Lower leg skin (tissue), 4 donors: ENCODE measurements around the gene EYS. TPM values are rescaled to one million over a fixed set of nuclear protein-coding genes. Genes with fewer than 3 reads are reported as not detected.

Experiments
- DNase-seq, 2 donors: peaks; one replicate each; pipeline ENCODE4 v3.0.0-alpha.2; 2019; ENCODE audit warnings: low spot score in 2 of 2
- H3K4me3 ChIP-seq: fragments of 200-600 bp; sonication (generic); 2 replicates; pipeline ENCODE4 v1.5.1; 2017; ENCODE audit warnings: mild to moderate bottlenecking, low read depth; ENCODE audit not compliant: poor library complexity, severe bottlenecking
- CTCF ChIP-seq, 3 donors: fragments of 450-650 bp; IDR thresholded peaks; one replicate each; pipeline ENCODE4 v1.5.1; 2016; ENCODE audit warnings: antibody characterized with exemption in 3 of 3, mild to moderate bottlenecking in 3 of 3, moderate library complexity in 2 of 3
- POLR2A ChIP-seq, 2 donors: fragments of 450-650 bp; IDR thresholded peaks; one replicate each; pipeline ENCODE4 v1.6.1; 2016 to 2017; ENCODE audit warnings: antibody characterized with exemption in 2 of 2, mild to moderate bottlenecking in 1 of 2, moderate library complexity in 1 of 2
- WGBS, 2 donors: methylation state at CpG; one replicate each; pipeline ENCODE4 v1.1.5; 2018; 5-methylcytosine and 5-hydroxymethylcytosine counted together
- intact Hi-C: fragments of 100-400 bp; cut with DNase I; formaldehyde crosslinking; loops from one replicate; pipeline ENCODE4 v1.15.0; 2023; ENCODE audit warnings: low total_unique reads
- total RNA-seq, 4 donors: library from RNA; depleted of rRNA; stranded (reverse); fragments of >200 nt; gene quantifications; one replicate each; pipeline ENCODE4 v1.1.0, GENCODE V29; 2016

Gene EYS
- total RNA-seq, 4 donors from 2014 or later, result 0.04 TPM; not detected in 3

GRCh38 chr6:63731930-63732329 lies 1975.1 kb downstream of the EYS start:
- no peak overlapping the region for H3K4me3 ChIP-seq
- DNase-seq, result no peak
- TF ChIP-seq CTCF (IDR thresholded peaks at IDR 0.05) (no peak), POLR2A (IDR thresholded peaks at IDR 0.05) (no peak)
- WGBS, 2 donors, result 87 to 88% methylated on average over 3 of the region's 3 CpGs
- intact Hi-C loops, result no loop called here

- H3K4me3 ChIP-seq, result no peak overlapping the region
- no peak for TF ChIP-seq POLR2A (IDR thresholded peaks at IDR 0.05)
- no peak for TF ChIP-seq CTCF (IDR thresholded peaks at IDR 0.05)
- intact Hi-C loops, result no loop called here
- no peak for DNase-seq
These were observed 1976.7 kb downstream of the EYS start for GRCh38 chr6:63730311-63730710.

GRCh38 chr6:63724721-63725120 lies 1982.3 kb downstream of the EYS start:
- DNase-seq, result no peak
- TF ChIP-seq CTCF (IDR thresholded peaks at IDR 0.05) (no peak), POLR2A (IDR thresholded peaks at IDR 0.05) (no peak)
- H3K4me3 ChIP-seq, result no peak overlapping the region
- intact Hi-C loops, result no loop called here

- no peak overlapping the region for H3K4me3 ChIP-seq
- TF ChIP-seq CTCF (IDR thresholded peaks at IDR 0.05) (no peak), POLR2A (IDR thresholded peaks at IDR 0.05) (no peak)
- whole genome bisulfite sequencing, 2 donors, result 93 to 97% methylated on average over 1 of the region's 1 CpG
- no peak for DNase-seq
- intact Hi-C loops, result no loop called here
These were observed 1985.8 kb downstream of the EYS start for GRCh38 chr6:63721181-63721580.

- DNase-seq, result no peak
- TF ChIP-seq POLR2A (IDR thresholded peaks at IDR 0.05) (no peak), CTCF (IDR thresholded peaks at IDR 0.05) (no peak)
- H3K4me3 ChIP-seq, result no peak overlapping the region
- 96 to 97% methylated on average over 2 of the region's 2 CpGs for WGBS, 2 donors
- intact Hi-C loops, result no loop called here
These were observed 1990.9 kb downstream of the EYS start for GRCh38 chr6:63716169-63716568.

GRCh38 chr6:63714091-63714490 lies 1992.9 kb downstream of the EYS start:
- H3K4me3 ChIP-seq, result no peak overlapping the region
- no peak for TF ChIP-seq POLR2A (IDR thresholded peaks at IDR 0.05)
- TF ChIP-seq CTCF (IDR thresholded peaks at IDR 0.05), result no peak
- no peak for DNase-seq
- intact Hi-C loops, result no loop called here
